GM23248 (cell line): Measurements from ENCODE around the gene RETREG1. TPM values are rescaled to one million over a fixed set of nuclear protein-coding genes. Genes with fewer than 3 reads are reported as not detected.

ENCODE experiments used
- DNase-seq: peaks from one replicate; pipeline ENCODE4 v3.0.0-alpha.2; 2015
- H2AFZ ChIP-seq: fragments of 200-600 bp; sonication (generic); 2 replicates; pipeline ENCODE4 v1.6.1; 2016; ENCODE audit warnings: antibody characterized with exemption
- H3F3A ChIP-seq: fragments of 200-600 bp; sonication (generic); 2 replicates; pipeline ENCODE4 v1.6.1; 2016; ENCODE audit warnings: mild to moderate bottlenecking, antibody characterized with exemption, mixed run types; ENCODE audit not compliant: insufficient read depth
- H3K27ac ChIP-seq: fragments of 200-600 bp; sonication (generic); 2 replicates; pipeline ENCODE4 v1.5.1; 2016; ENCODE audit warnings: mild to moderate bottlenecking
- H3K27me3 ChIP-seq: fragments of 200-600 bp; sonication (generic); replicated peaks from 2 replicates; pipeline ENCODE4 v1.6.1; 2016; ENCODE audit warnings: mild to moderate bottlenecking; ENCODE audit not compliant: insufficient read depth
- H3K36me3 ChIP-seq: fragments of 200-600 bp; sonication (generic); 2 replicates; pipeline ENCODE4 v1.6.1; 2016; ENCODE audit warnings: low read depth, mild to moderate bottlenecking
- H3K4me1 ChIP-seq: fragments of 200-600 bp; sonication (generic); 2 replicates; pipeline ENCODE4 v1.6.1; 2016; ENCODE audit warnings: mild to moderate bottlenecking; ENCODE audit not compliant: insufficient read depth
- H3K4me2 ChIP-seq: fragments of 200-600 bp; sonication (generic); one replicate; pipeline ENCODE4 v1.6.1; 2016; ENCODE audit warnings: mild to moderate bottlenecking; ENCODE audit not compliant: unreplicated experiment
- H3K4me3 ChIP-seq: fragments of 200-600 bp; sonication (generic); 2 replicates; pipeline ENCODE4 v1.5.1; 2016; ENCODE audit warnings: mild to moderate bottlenecking
- H3K79me2 ChIP-seq: fragments of 200-600 bp; sonication (generic); 2 replicates; pipeline ENCODE4 v1.6.1; 2016; ENCODE audit warnings: mild to moderate bottlenecking; ENCODE audit not compliant: insufficient read depth
- H3K9ac ChIP-seq: fragments of 200-600 bp; sonication (generic); 2 replicates; pipeline ENCODE4 v1.6.1; 2016; ENCODE audit warnings: mild to moderate bottlenecking
- H3K9me2 ChIP-seq: fragments of 200-600 bp; sonication (generic); 2 replicates; pipeline ENCODE4 v1.6.1; 2016; ENCODE audit warnings: mixed run types, mild to moderate bottlenecking, moderate library complexity; ENCODE audit not compliant: insufficient read depth
- H3K9me3 ChIP-seq: fragments of 200-600 bp; sonication (generic); one replicate; pipeline ENCODE4 v1.6.1; 2017; ENCODE audit warnings: low read depth
- H4K20me1 ChIP-seq: fragments of 200-600 bp; sonication (generic); 2 replicates; pipeline ENCODE4 v1.6.0; 2016; ENCODE audit not compliant: insufficient read depth
- EZH2 ChIP-seq: fragments of 200-600 bp; sonication (generic); IDR thresholded peaks from 2 replicates; pipeline ENCODE4 v1.6.1; 2018; ENCODE audit warnings: antibody characterized with exemption, mild to moderate bottlenecking; ENCODE audit not compliant: insufficient read depth, poor library complexity, severe bottlenecking
- EZH2phosphoT487 ChIP-seq: fragments of 200-600 bp; sonication (generic); IDR thresholded peaks from 2 replicates; pipeline ENCODE4 v1.6.1; 2018; ENCODE audit warnings: antibody characterized with exemption, moderate library complexity, mild to moderate bottlenecking, low read depth; ENCODE audit not compliant: insufficient read depth
- WGBS, 2 experiments: methylation state at CpG; one replicate each; pipeline ENCODE4 v1.1.6; 2015 to 2017; ENCODE audit warnings: low lambda C conversion rate in 2 of 2, low coverage in 1 of 2; ENCODE audit errors: missing lambda C conversion rate in 2 of 2; 5-methylcytosine and 5-hydroxymethylcytosine counted together
- in situ Hi-C: fragments of 300-500 bp; cut with MboI; formaldehyde crosslinking; loops from 2 replicates; pipeline ENCODE4 v1.15.0; 2020
- polyA plus RNA-seq: library from polyadenylated mRNA; unstranded; fragments of >200 nt; fragmentation: Nextera tagmentation; extraction: Ambion mirVana; gene quantifications from 2 replicates; pipeline ENCODE4 v1.2.1, GENCODE V29; 2016
- total RNA-seq: library from RNA; depleted of rRNA; stranded (reverse); fragments of >200 nt; shearing (Covaris generic); gene quantifications from 2 replicates; pipeline ENCODE4 v1.2.3, GENCODE V29; 2014

The RETREG1 gene
- total and polyA plus RNA-seq, 2 experiments from 2014 or later = 0.22 to 1.1 TPM

DNA sequence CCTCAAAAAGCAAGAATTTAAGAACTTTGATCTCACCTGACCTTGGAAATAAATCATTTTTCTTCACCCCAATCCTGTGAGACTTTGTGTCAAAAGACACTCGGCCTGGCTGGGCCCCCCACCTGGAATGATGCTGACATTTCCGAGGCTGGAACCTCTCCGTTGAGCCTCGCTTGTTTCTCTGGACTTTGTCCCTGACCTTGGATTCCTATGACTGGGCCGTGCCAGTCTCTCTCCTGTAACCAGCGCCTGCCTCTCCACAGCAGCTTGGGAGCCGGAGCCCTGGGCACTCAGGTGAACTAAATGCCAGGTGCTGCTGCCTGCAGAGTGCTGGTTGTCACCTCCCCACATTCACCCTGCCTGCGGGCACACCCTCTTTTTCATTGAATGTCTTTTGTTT lies 62.7 kb downstream of the RETREG1 start:
- no peaks in the 10 kb centered on the region for H3K79me2 ChIP-seq
- H3K4me3 ChIP-seq = no peak overlapping the region
- no peak overlapping the region for H3K4me2 ChIP-seq
- no peaks in the 10 kb centered on the region; the same call in 1 of the 2 replicates for H3K27me3 ChIP-seq
- H2AFZ ChIP-seq = no peak overlapping the region
- peaks cover 8% of the 10 kb centered on the region for H3F3A ChIP-seq
- no peaks in the 10 kb centered on the region for H4K20me1 ChIP-seq
- H3K4me1 ChIP-seq = peaks cover 12% of the 10 kb centered on the region
- H3K27ac ChIP-seq = no peak overlapping the region
- no peak overlapping the region for H3K9ac ChIP-seq
- no peaks in the 10 kb centered on the region for H3K36me3 ChIP-seq
- in situ Hi-C loops = loop anchor here (10.0 kb wide), 1 partner anchor 69 kb away; no protein-coding TSS in a partner anchor
- no peaks in the 10 kb centered on the region for H3K9me2 ChIP-seq
- TF ChIP-seq EZH2 (no peak), EZH2phosphoT487 (no peak)
- no peak for DNase-seq
- H3K9me3 ChIP-seq = no peaks in the 10 kb centered on the region
- 84 to 88% methylated on average over 8 of the region's 8 CpGs for WGBS, 2 experiments

- Histone ChIP-seq H3K4me2 (no peak overlapping the region), H3K27ac (no peak overlapping the region), H3K4me3 (no peak overlapping the region), H4K20me1 (no peaks in the 10 kb centered on the region), H3K36me3 (no peaks in the 10 kb centered on the region), H3K9me3 (no peaks in the 10 kb centered on the region), H2AFZ (no peak overlapping the region), H3K9me2 (no peaks in the 10 kb centered on the region), H3F3A (peaks cover 14% of the 10 kb centered on the region), H3K79me2 (no peaks in the 10 kb centered on the region), H3K4me1 (peaks cover 21% of the 10 kb centered on the region), H3K27me3 (no peaks in the 10 kb centered on the region; the same call in 1 of the 2 replicates), H3K9ac (no peak overlapping the region)
- in situ Hi-C loops = loop anchor here (10.0 kb wide), 1 partner anchor 68 kb away; no protein-coding TSS in a partner anchor
- TF ChIP-seq EZH2phosphoT487 = no peak
- no peak for TF ChIP-seq EZH2
- peak; percentile 86 for DNase-seq
- 29 to 30% methylated on average over 7 of the region's 7 CpGs for WGBS, 2 experiments
Measured at GRCh38 chr5:16552666-16553343, 64.0 kb downstream of the RETREG1 start.

- in situ Hi-C loops = loop anchor here (10.0 kb wide), 1 partner anchor 67 kb away; no protein-coding TSS in a partner anchor
- H4K20me1 ChIP-seq = no peaks in the 10 kb centered on the region
- no peak overlapping the region for H3K27ac ChIP-seq
- DNase-seq = no peak
- no peaks in the 10 kb centered on the region for H3K36me3 ChIP-seq
- no peak overlapping the region for H3K9ac ChIP-seq
- H3K4me1 ChIP-seq = peaks cover 21% of the 10 kb centered on the region
- H3K9me3 ChIP-seq = no peaks in the 10 kb centered on the region
- TF ChIP-seq EZH2phosphoT487 (no peak), EZH2 (no peak)
- H3K4me2 ChIP-seq = no peak overlapping the region
- no peaks in the 10 kb centered on the region for H3K79me2 ChIP-seq
- peaks cover 14% of the 10 kb centered on the region for H3F3A ChIP-seq
- no peak overlapping the region for H3K4me3 ChIP-seq
- 43 to 44% methylated on average over 2 of the region's 2 CpGs for WGBS, 2 experiments
- no peaks in the 10 kb centered on the region for H3K9me2 ChIP-seq
- no peaks in the 10 kb centered on the region; the same call in 1 of the 2 replicates for H3K27me3 ChIP-seq
- H2AFZ ChIP-seq = no peak overlapping the region
Measured at GRCh38 chr5:16551628-16552027, 65.2 kb downstream of the RETREG1 start.

GRCh38 chr5:16550316-16550952 lies 66.4 kb downstream of the RETREG1 start:
- Histone ChIP-seq H3K9me2 (no peaks in the 10 kb centered on the region), H3K4me3 (peak overlapping the region; percentile 60), H3K9ac (no peak overlapping the region; the same call in 1 of the 2 replicates), H3F3A (peaks cover 14% of the 10 kb centered on the region), H4K20me1 (no peaks in the 10 kb centered on the region), H3K9me3 (no peaks in the 10 kb centered on the region), H3K27ac (no peak overlapping the region), H3K79me2 (no peaks in the 10 kb centered on the region), H3K4me1 (peaks cover 21% of the 10 kb centered on the region), H3K36me3 (no peaks in the 10 kb centered on the region), H3K4me2 (peak overlapping the region; percentile 71), H3K27me3 (no peaks in the 10 kb centered on the region; the same call in 1 of the 2 replicates), H2AFZ (no peak overlapping the region)
- TF ChIP-seq EZH2phosphoT487 (no peak), EZH2 (no peak)
- in situ Hi-C loops = loop anchor here (10.0 kb wide), 1 partner anchor 66 kb away; no protein-coding TSS in a partner anchor
- peak; percentile 77 for DNase-seq
- WGBS, 2 experiments = 53 to 60% methylated on average over 7 of the region's 7 CpGs
